HEK293T (cell line): ENCODE measurements around the gene SPOCK3.

ENCODE experiments used
- ARNT ChIP-seq: fragments of 450-650 bp; IDR thresholded peaks from 2 replicates; pipeline ENCODE4 v1.6.1; 2017; ENCODE audit warnings: mild to moderate bottlenecking
- BHLHE40 ChIP-seq: fragments of 450-650 bp; IDR thresholded peaks from 2 replicates; pipeline ENCODE4 v1.6.1; 2016; ENCODE audit warnings: mild to moderate bottlenecking, moderate library complexity, borderline replicate concordance

DNA sequence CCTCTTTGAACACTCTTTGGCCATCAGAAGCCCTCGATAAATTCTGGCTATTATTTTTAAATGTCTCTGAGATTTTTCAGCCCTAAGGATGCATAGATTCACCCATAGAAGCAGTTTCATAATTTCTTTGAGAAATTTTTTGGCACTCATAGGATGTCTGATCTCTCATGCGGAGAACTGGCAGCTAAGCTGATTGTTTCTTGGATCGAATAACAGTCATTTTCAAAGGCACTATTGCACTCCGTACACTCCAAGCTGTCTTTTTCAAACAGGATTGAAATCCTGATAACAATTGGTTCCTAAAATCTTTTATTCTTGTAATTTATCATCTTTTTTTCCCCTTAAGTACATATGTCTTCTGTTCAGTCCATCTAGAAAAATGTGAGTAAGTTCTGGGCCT lies 411.9 kb downstream of the SPOCK3 start:
- TF ChIP-seq BHLHE40 (no peak), ARNT (no peak)
